Activated naive CD4-positive, alpha-beta T cell treated with anti-CD3 and anti-CD28 coated beads for 36 hours (primary cell): ENCODE data around the gene ASAP3. TPM values are rescaled to one million over a fixed set of nuclear protein-coding genes. Genes with fewer than 3 reads are reported as not detected.

Experiments used
- CTCF ChIA-PET: fragments of 350-600 bp; sonication (Branson Sonifier 250); formaldehyde crosslinking; loops from one replicate; lab custom pipeline; 2021; ENCODE audit warnings: antibody characterized with exemption; lab: Charles Lee
- DNase-seq: peaks from one replicate; pipeline ENCODE4 v3.0.0-alpha.2; 2020
- H3K27ac Mint-ChIP-seq: one replicate; pipeline ENCODE4 v1.8.0; 2021; ENCODE audit warnings: mild to moderate bottlenecking, mixed read lengths
- H3K27me3 Mint-ChIP-seq: one replicate; pipeline ENCODE4 v1.8.0; 2021; ENCODE audit warnings: low read depth, mixed read lengths
- H3K36me3 Mint-ChIP-seq: one replicate; pipeline ENCODE4 v1.8.0; 2021; ENCODE audit warnings: low read depth, mixed read lengths
- H3K4me1 Mint-ChIP-seq: one replicate; pipeline ENCODE4 v1.8.0; 2021; ENCODE audit warnings: low read depth, mixed read lengths
- H3K4me3 Mint-ChIP-seq: one replicate; pipeline ENCODE4 v1.8.0; 2021; ENCODE audit warnings: mild to moderate bottlenecking, moderate library complexity, mixed read lengths
- H3K9me3 Mint-ChIP-seq: one replicate; pipeline ENCODE4 v1.8.0; 2021; ENCODE audit warnings: mixed read lengths
- intact Hi-C: fragments of 100-400 bp; cut with micrococcal nuclease; formaldehyde crosslinking; loops from one replicate; pipeline ENCODE4 v1.15.1; 2023
- total RNA-seq, 2 experiments: library from RNA; stranded (reverse); gene quantifications; one replicate each; pipeline ENCODE4 v1.2.3, GENCODE V29; 2021

ASAP3 gene
- total RNA-seq, 2 experiments from 2014 or later, result 0.76 to 1.3 TPM

DNA sequence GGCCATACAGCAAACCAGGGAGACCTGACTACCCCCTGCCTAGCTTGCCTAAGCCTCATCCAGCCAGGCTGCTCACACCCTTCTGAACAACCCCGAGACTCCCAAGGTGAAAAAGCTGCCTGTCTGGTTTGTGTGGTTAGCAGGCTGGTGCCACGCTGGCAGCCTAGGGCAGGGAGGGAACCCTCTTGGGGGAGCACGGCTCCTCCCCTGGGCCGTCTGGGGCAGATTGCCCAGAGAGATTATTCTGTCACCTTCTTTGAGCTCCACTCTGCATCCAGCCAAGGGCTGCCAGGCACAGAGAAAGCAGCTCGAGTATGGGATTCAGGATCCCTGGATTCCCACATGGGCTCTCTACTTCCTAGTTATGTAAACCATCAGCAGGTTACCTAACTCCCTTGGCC, 32.0 kb downstream of the ASAP3 start:
- CTCF ChIA-PET, result interaction anchor here (0.6 to 1.4 kb wide), 2 partner anchors 21 to 46 kb away, joined by 3 to 4 read pairs; no protein-coding TSS in a partner anchor
- Mint-ChIP-seq H3K27me3 (no peaks in the 10 kb centered on the region), H3K4me1 (peaks cover 16% of the 10 kb centered on the region), H3K4me3 (no peak overlapping the region), H3K36me3 (no peaks in the 10 kb centered on the region), H3K9me3 (no peaks in the 10 kb centered on the region), H3K27ac (no peak overlapping the region)
- intact Hi-C loops, result no loop called here
- DNase-seq, result peak; percentile 16

GRCh38 chr1:23451441-23451840, 32.5 kb downstream of the ASAP3 start:
- H3K36me3 Mint-ChIP-seq, result no peaks in the 10 kb centered on the region
- H3K9me3 Mint-ChIP-seq, result no peaks in the 10 kb centered on the region
- intact Hi-C loops, result no loop called here
- H3K27me3 Mint-ChIP-seq, result no peaks in the 10 kb centered on the region
- DNase-seq, result no peak
- H3K4me1 Mint-ChIP-seq, result peaks cover 16% of the 10 kb centered on the region
- CTCF ChIA-PET, result interaction anchor here (0.9 to 1.4 kb wide), 2 partner anchors 22 to 259 kb away, joined by 3 read pairs; no protein-coding TSS in a partner anchor
- no peak overlapping the region for H3K4me3 Mint-ChIP-seq
- H3K27ac Mint-ChIP-seq, result no peak overlapping the region

- Mint-ChIP-seq H3K36me3 (no peaks in the 10 kb centered on the region), H3K27me3 (no peaks in the 10 kb centered on the region), H3K4me3 (no peak overlapping the region), H3K27ac (no peak overlapping the region), H3K4me1 (peaks cover 13% of the 10 kb centered on the region), H3K9me3 (no peaks in the 10 kb centered on the region)
- intact Hi-C loops, result no loop called here
- CTCF ChIA-PET, result interaction anchor here (0.9 to 1.4 kb wide), 2 partner anchors 22 to 258 kb away, joined by 3 read pairs; no protein-coding TSS in a partner anchor
- no peak for DNase-seq
Observed at GRCh38 chr1:23450894-23451293, 33.1 kb downstream of the ASAP3 start.

GRCh38 chr1:23449958-23450357, 34.0 kb downstream of the ASAP3 start:
- H3K9me3 Mint-ChIP-seq, result no peaks in the 10 kb centered on the region
- H3K27ac Mint-ChIP-seq, result no peak overlapping the region
- no peaks in the 10 kb centered on the region for H3K27me3 Mint-ChIP-seq
- no peak for DNase-seq
- no peaks in the 10 kb centered on the region for H3K36me3 Mint-ChIP-seq
- CTCF ChIA-PET, result interaction anchor here (0.5 kb wide), 1 partner anchor 213 kb away, joined by 3 read pairs; no protein-coding TSS in a partner anchor
- H3K4me1 Mint-ChIP-seq, result peaks cover 13% of the 10 kb centered on the region
- H3K4me3 Mint-ChIP-seq, result no peak overlapping the region
- intact Hi-C loops, result no loop called here

DNA sequence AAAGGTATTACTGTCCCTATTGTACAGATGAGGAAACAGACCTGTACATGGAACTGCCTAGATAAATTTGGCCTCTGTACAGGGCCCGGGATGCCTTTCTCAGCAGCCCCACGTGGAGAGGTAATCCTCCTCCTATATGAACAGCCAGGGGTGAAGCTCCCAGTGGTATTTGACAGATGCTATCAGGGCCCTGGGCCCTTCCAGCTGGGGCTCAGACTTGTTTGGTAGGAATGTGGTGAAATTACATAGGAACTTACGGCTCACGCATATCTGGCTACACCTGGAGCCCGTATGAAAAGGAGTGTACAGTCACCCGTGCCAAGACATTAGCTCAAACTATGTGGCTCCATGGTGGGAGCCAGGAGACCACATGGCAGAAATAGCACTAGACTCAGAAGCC, 34.7 kb downstream of the ASAP3 start:
- no peak for DNase-seq
- H3K27ac Mint-ChIP-seq, result no peak overlapping the region

GRCh38 chr1:23448846-23449245, 35.1 kb downstream of the ASAP3 start:
- H3K4me1 Mint-ChIP-seq, result peaks cover 13% of the 10 kb centered on the region
- CTCF ChIA-PET, result no interaction called here
- H3K9me3 Mint-ChIP-seq, result no peaks in the 10 kb centered on the region
- no peaks in the 10 kb centered on the region for H3K27me3 Mint-ChIP-seq
- intact Hi-C loops, result no loop called here
- no peak for DNase-seq
- H3K4me3 Mint-ChIP-seq, result no peak overlapping the region
- H3K36me3 Mint-ChIP-seq, result no peaks in the 10 kb centered on the region
- no peak overlapping the region for H3K27ac Mint-ChIP-seq

More for the DNA sequence above, 34.7 kb downstream of the ASAP3 start:
- CTCF ChIA-PET, result no interaction called here
- intact Hi-C loops, result no loop called here
- H3K36me3 Mint-ChIP-seq, result no peaks in the 10 kb centered on the region
- no peak overlapping the region for H3K4me3 Mint-ChIP-seq
- no peaks in the 10 kb centered on the region for H3K9me3 Mint-ChIP-seq
- H3K4me1 Mint-ChIP-seq, result peaks cover 13% of the 10 kb centered on the region
- H3K27me3 Mint-ChIP-seq, result no peaks in the 10 kb centered on the region

GRCh38 chr1:23446661-23447310, 37.2 kb downstream of the ASAP3 start:
- Mint-ChIP-seq H3K4me1 (peaks cover 4% of the 10 kb centered on the region), H3K27ac (no peak overlapping the region), H3K9me3 (no peaks in the 10 kb centered on the region), H3K27me3 (no peaks in the 10 kb centered on the region), H3K36me3 (no peaks in the 10 kb centered on the region), H3K4me3 (no peak overlapping the region)
- CTCF ChIA-PET, result no interaction called here
- intact Hi-C loops, result no loop called here
- no peak for DNase-seq

DNA sequence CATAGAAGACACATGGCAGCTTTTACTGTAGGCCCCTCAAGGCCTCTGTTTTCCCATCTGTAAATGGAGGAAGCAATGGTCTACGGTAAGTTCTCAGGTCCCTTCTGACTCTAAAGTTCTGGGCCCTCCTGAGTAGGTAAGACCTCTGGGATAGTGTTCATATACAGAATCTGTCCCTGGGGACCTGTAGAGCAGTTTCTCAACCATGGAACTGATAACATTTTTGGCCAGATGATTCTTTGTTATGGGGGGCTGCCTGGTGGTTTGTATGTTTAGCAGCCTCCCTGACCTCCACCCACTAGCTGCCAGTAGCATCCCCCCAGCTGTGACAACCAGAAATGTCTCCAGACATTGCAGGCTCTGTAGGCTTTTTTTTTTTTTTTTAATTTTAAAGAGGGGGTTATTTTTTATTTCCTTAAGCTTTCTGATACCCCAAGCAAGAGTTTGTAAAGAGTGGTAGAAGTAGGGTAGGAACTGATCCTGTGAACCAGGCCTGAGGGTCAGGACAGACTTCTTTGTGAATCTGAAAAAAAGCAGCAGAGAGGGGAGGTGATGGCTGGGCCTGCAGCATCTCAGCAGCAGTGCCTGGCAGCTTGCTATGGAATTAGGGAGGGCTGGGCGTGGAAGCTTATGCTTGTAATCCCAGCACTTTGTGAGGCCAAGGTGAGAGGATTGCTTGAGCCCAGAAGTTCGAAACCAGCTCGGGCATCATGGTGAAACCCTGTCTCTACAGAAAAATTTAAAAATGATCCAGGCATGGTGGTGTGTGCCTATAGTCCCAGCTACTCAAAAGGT, 39.2 kb downstream of the ASAP3 start:
- H3K4me1 Mint-ChIP-seq, result no peaks in the 10 kb centered on the region
- no peak overlapping the region for H3K4me3 Mint-ChIP-seq
- CTCF ChIA-PET, result interaction anchor here (0.6 kb wide), 1 partner anchor 172 kb away, joined by 4 read pairs; no protein-coding TSS in a partner anchor
- H3K27me3 Mint-ChIP-seq, result no peaks in the 10 kb centered on the region
- no peak for DNase-seq
- intact Hi-C loops, result no loop called here
- H3K9me3 Mint-ChIP-seq, result no peaks in the 10 kb centered on the region
- no peaks in the 10 kb centered on the region for H3K36me3 Mint-ChIP-seq
- no peak overlapping the region for H3K27ac Mint-ChIP-seq

- no peak for DNase-seq
- no peaks in the 10 kb centered on the region for H3K9me3 Mint-ChIP-seq
- no peaks in the 10 kb centered on the region for H3K27me3 Mint-ChIP-seq
- CTCF ChIA-PET, result no interaction called here
- intact Hi-C loops, result no loop called here
- H3K36me3 Mint-ChIP-seq, result no peaks in the 10 kb centered on the region
- H3K4me1 Mint-ChIP-seq, result no peaks in the 10 kb centered on the region
- H3K27ac Mint-ChIP-seq, result no peak overlapping the region
- H3K4me3 Mint-ChIP-seq, result no peak overlapping the region
Observed at GRCh38 chr1:23444104-23444533, 39.9 kb downstream of the ASAP3 start.

DNA sequence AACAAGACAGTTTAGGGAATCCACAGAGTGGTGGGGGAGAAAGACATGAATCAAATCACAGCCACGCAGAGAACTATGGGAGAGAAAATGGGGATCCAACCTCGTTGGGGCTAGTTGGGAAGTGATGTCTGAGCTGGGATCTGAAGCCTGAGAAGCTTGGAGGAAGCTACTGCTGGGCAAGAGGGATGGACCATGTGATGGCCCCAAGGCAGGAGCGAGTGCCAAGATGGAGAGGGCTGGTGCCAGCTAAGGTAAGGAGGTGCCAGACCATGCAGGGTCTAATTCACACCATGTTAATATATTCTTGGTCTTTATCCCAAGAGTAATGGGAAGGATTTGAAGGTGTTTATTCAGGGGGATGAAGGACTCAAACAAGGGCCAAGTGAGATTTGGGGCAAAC, 41.2 kb downstream of the ASAP3 start:
- no peak for DNase-seq
- Mint-ChIP-seq H3K27ac (no peak overlapping the region), H3K4me3 (no peak overlapping the region), H3K4me1 (no peaks in the 10 kb centered on the region), H3K27me3 (no peaks in the 10 kb centered on the region), H3K9me3 (no peaks in the 10 kb centered on the region), H3K36me3 (no peaks in the 10 kb centered on the region)
- intact Hi-C loops, result no loop called here
- CTCF ChIA-PET, result no interaction called here

GRCh38 chr1:23441446-23442148, 42.4 kb downstream of the ASAP3 start:
- CTCF ChIA-PET, result no interaction called here
- intact Hi-C loops, result no loop called here
- H3K4me3 Mint-ChIP-seq, result no peak overlapping the region

DNA sequence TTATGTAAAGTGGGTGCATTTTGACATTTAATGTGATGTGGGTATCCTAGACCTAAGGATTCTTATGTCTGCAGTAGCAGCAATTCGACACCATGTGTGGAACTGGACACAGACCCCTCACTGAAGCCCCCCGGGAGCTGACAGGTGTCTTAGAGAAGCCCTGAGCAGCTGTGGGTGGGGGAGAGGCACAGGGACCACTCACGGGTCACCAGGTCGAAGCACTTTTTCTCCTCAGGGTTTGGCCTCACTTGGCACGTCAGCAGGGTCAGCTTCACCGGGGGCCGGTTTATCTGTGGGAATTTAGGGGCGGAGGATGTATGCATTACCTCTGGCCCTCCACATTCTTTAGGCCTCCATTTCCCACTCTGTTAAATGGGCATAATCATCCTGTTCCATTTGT, 45.4 kb downstream of the ASAP3 start:
- CTCF ChIA-PET, result no interaction called here
- Mint-ChIP-seq H3K36me3 (no peaks in the 10 kb centered on the region), H3K4me3 (no peak overlapping the region), H3K27me3 (no peaks in the 10 kb centered on the region), H3K9me3 (no peaks in the 10 kb centered on the region), H3K27ac (no peak overlapping the region), H3K4me1 (no peaks in the 10 kb centered on the region)
- DNase-seq, result no peak
- intact Hi-C loops, result no loop called here

More at GRCh38 chr1:23441446-23442148, 42.4 kb downstream of the ASAP3 start:
- no peaks in the 10 kb centered on the region for H3K9me3 Mint-ChIP-seq
- H3K27me3 Mint-ChIP-seq, result no peaks in the 10 kb centered on the region
- DNase-seq, result no peak
- no peak overlapping the region for H3K27ac Mint-ChIP-seq
- H3K36me3 Mint-ChIP-seq, result no peaks in the 10 kb centered on the region
- no peaks in the 10 kb centered on the region for H3K4me1 Mint-ChIP-seq
